Measurements from ENCODE around the gene SREBF2.

The SREBF2 gene

GRCh38 chr22:41842996-41843970, 10.4 kb downstream of the SREBF2 start:
- Histone ChIP-seq H3K36me3 (ENCODE audit: insufficient read depth, low read length) (peaks cover 65% of the 10 kb centered on the region), H3K9me3 (ENCODE audit: low read depth, low read length) (no peaks in the 10 kb centered on the region), H3K4me3 (no peak overlapping the region), H3K9ac (ENCODE audit: insufficient read length) (no peak overlapping the region), H3K27ac (peak overlapping the region; percentile 0)
- TF ChIP-seq FOXP2 (optimal IDR thresholded peaks at IDR 0.05; ENCODE audit: control extremely low read depth, extremely low read length, insufficient read depth) (no peak), EZH2 (IDR thresholded peaks at IDR 0.05) (no peak), POLR2AphosphoS5 (IDR thresholded peaks at IDR 0.05; ENCODE audit: borderline replicate concordance, low read depth, low read length) (no peak)
- DNase-seq (ENCODE audit: low read depth, low spot score): no peak

- Histone ChIP-seq H3K4me3 (no peak overlapping the region), H3K36me3 (ENCODE audit: insufficient read depth, low read length) (peaks cover 63% of the 10 kb centered on the region), H3K27ac (peak overlapping the region; percentile 58), H3K9ac (ENCODE audit: insufficient read length) (no peak overlapping the region), H3K9me3 (ENCODE audit: low read depth, low read length) (no peaks in the 10 kb centered on the region)
- no peak for DNase-seq (ENCODE audit: low read depth, low spot score)
- TF ChIP-seq FOXP2 (optimal IDR thresholded peaks at IDR 0.05; ENCODE audit: control extremely low read depth, extremely low read length, insufficient read depth) (no peak), EZH2 (IDR thresholded peaks at IDR 0.05) (no peak), POLR2AphosphoS5 (IDR thresholded peaks at IDR 0.05; ENCODE audit: borderline replicate concordance, low read depth, low read length) (no peak)
Observed at GRCh38 chr22:41844036-41844435, 11.1 kb downstream of the SREBF2 start.

- Histone ChIP-seq H3K9ac (ENCODE audit: insufficient read length) (no peak overlapping the region), H3K4me3 (no peak overlapping the region), H3K27ac (peak overlapping the region; percentile 58), H3K36me3 (ENCODE audit: insufficient read depth, low read length) (peaks cover 58% of the 10 kb centered on the region), H3K9me3 (ENCODE audit: low read depth, low read length) (no peaks in the 10 kb centered on the region)
- DNase-seq (ENCODE audit: low read depth, low spot score): no peak
- TF ChIP-seq POLR2AphosphoS5 (IDR thresholded peaks at IDR 0.05; ENCODE audit: borderline replicate concordance, low read depth, low read length) (no peak), FOXP2 (optimal IDR thresholded peaks at IDR 0.05; ENCODE audit: control extremely low read depth, extremely low read length, insufficient read depth) (no peak)
Observed at GRCh38 chr22:41844513-41844912, 11.6 kb downstream of the SREBF2 start.

GRCh38 chr22:41845380-41846267, 12.7 kb downstream of the SREBF2 start:
- TF ChIP-seq POLR2AphosphoS5 (IDR thresholded peaks at IDR 0.05; ENCODE audit: borderline replicate concordance, low read depth, low read length) (no peak), EZH2 (IDR thresholded peaks at IDR 0.05) (no peak), FOXP2 (optimal IDR thresholded peaks at IDR 0.05; ENCODE audit: control extremely low read depth, extremely low read length, insufficient read depth) (no peak)
- no peak overlapping the region for H3K4me3 ChIP-seq
- no peak for DNase-seq (ENCODE audit: low read depth, low spot score)
- no peaks in the 10 kb centered on the region for H3K9me3 ChIP-seq (ENCODE audit: low read depth, low read length)
- peaks cover 49% of the 10 kb centered on the region for H3K36me3 ChIP-seq (ENCODE audit: insufficient read depth, low read length)
- peak overlapping the region; percentile 67 for H3K27ac ChIP-seq
- no peak overlapping the region for H3K9ac ChIP-seq (ENCODE audit: insufficient read length)

- Histone ChIP-seq H3K27ac (peak overlapping the region; percentile 67), H3K9me3 (ENCODE audit: low read depth, low read length) (no peaks in the 10 kb centered on the region), H3K9ac (ENCODE audit: insufficient read length) (no peak overlapping the region), H3K36me3 (ENCODE audit: insufficient read depth, low read length) (peaks cover 48% of the 10 kb centered on the region), H3K4me3 (no peak overlapping the region)
- TF ChIP-seq FOXP2 (optimal IDR thresholded peaks at IDR 0.05; ENCODE audit: control extremely low read depth, extremely low read length, insufficient read depth): no peak
- DNase-seq (ENCODE audit: low read depth, low spot score): no peak
Observed at GRCh38 chr22:41846268-41846987, 13.5 kb downstream of the SREBF2 start.

- no peak for TF ChIP-seq FOXP2 (optimal IDR thresholded peaks at IDR 0.05; ENCODE audit: control extremely low read depth, extremely low read length, insufficient read depth)
- no peak for TF ChIP-seq EZH2 (IDR thresholded peaks at IDR 0.05)
- TF ChIP-seq POLR2AphosphoS5 (IDR thresholded peaks at IDR 0.05; ENCODE audit: borderline replicate concordance, low read depth, low read length): no peak
- H3K27ac ChIP-seq: no peak overlapping the region
- no peak overlapping the region for H3K4me3 ChIP-seq
- no peaks in the 10 kb centered on the region for H3K9me3 ChIP-seq (ENCODE audit: low read depth, low read length)
- no peak overlapping the region for H3K9ac ChIP-seq (ENCODE audit: insufficient read length)
- peaks cover 40% of the 10 kb centered on the region for H3K36me3 ChIP-seq (ENCODE audit: insufficient read depth, low read length)
- no peak for DNase-seq (ENCODE audit: low read depth, low spot score)
Observed at GRCh38 chr22:41847300-41847699, 14.4 kb downstream of the SREBF2 start.

GRCh38 chr22:41848468-41848867, 15.6 kb downstream of the SREBF2 start:
- H3K4me3 ChIP-seq: no peak overlapping the region
- TF ChIP-seq POLR2AphosphoS5 (IDR thresholded peaks at IDR 0.05; ENCODE audit: borderline replicate concordance, low read depth, low read length) (no peak), EZH2 (IDR thresholded peaks at IDR 0.05) (no peak), FOXP2 (optimal IDR thresholded peaks at IDR 0.05; ENCODE audit: control extremely low read depth, extremely low read length, insufficient read depth) (no peak)
- H3K9me3 ChIP-seq (ENCODE audit: low read depth, low read length): no peaks in the 10 kb centered on the region
- no peak for DNase-seq (ENCODE audit: low read depth, low spot score)
- H3K36me3 ChIP-seq (ENCODE audit: insufficient read depth, low read length): peaks cover 34% of the 10 kb centered on the region
- no peak overlapping the region for H3K9ac ChIP-seq (ENCODE audit: insufficient read length)
- H3K27ac ChIP-seq: no peak overlapping the region

All from SK-N-MC (cell line).